GM12872 (cell line): ENCODE measurements around the gene RASA3.

Source experiments
- CTCF ChIP-seq: IDR thresholded peaks from 3 replicates; pipeline ENCODE4 v1.5.1; 2011; ENCODE audit warnings: low read depth, mild to moderate bottlenecking, low read length, moderate library complexity; ENCODE audit not compliant: insufficient read depth

Gene RASA3

GRCh38 chr13:113974304-113975281 lies 157.8 kb downstream of the RASA3 start:
- TF ChIP-seq CTCF = no peak

- TF ChIP-seq CTCF = no peak
Observed at GRCh38 chr13:113973218-113974164, 158.9 kb downstream of the RASA3 start, which contains the start of gene C13orf46. C13orf46 (minus strand) TSS chr13:113974076; CDS start chr13:113973997, 79 bp downstream.

GRCh38 chr13:113972451-113973217 lies 159.8 kb downstream of the RASA3 start:
- TF ChIP-seq CTCF = no peak

GRCh38 chr13:113971471-113972231 lies 160.8 kb downstream of the RASA3 start:
- no peak for TF ChIP-seq CTCF

GRCh38 chr13:113970810-113971470 lies 161.5 kb downstream of the RASA3 start:
- TF ChIP-seq CTCF = no peak

GRCh38 chr13:113969973-113970611 lies 162.3 kb downstream of the RASA3 start:
- no peak for TF ChIP-seq CTCF
